Measurements from ENCODE around the gene DOCK8.
A peak's percentile ranks its signal among the peaks of the same experiment; 100 is the strongest.
"Not testable (repeated sequence)": the region's sequence is repeated elsewhere in the genome, so short reads cannot be mapped to it uniquely, and the experiment has no call there.

DOCK8 gene

DNA sequence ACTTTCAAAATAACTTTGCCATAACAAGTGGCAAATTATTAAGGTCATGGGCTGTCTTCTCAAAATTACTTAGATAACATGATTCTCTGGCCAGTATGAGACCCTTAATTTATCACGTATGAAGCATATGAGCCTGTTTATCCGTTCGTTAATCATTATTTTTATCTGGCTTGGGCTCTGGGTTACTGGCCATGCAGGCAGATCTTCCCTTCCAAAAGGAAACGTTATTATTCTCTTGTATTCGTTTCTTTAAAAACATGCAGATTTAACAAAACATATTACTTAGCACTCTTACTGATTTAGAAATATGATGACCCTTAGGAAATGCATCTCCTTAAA is 148.6 kb downstream of the DOCK8 start:
- DNase-seq (ENCODE audit: low read depth), result no peak

DNA sequence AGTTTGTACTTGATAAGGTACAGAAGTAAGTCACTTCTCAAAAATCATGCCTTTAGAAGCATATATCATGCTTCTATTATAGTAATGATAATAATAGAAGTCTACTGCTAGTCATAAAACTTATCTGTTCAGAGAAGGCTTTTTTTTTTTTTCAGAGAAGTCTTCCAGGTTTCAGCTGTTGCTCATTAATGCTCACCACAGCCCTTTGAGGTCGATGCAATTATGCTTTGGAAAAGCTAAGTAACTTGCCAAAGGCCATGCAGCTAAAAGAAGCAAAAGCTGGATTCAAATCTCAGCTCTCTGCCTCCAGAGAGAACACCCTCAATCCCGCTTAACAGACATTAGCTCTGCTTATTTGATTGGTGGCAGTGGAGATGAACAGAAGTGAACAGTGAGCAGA is 150.8 kb downstream of the DOCK8 start:
- no peak for DNase-seq (ENCODE audit: low read depth)

DNA sequence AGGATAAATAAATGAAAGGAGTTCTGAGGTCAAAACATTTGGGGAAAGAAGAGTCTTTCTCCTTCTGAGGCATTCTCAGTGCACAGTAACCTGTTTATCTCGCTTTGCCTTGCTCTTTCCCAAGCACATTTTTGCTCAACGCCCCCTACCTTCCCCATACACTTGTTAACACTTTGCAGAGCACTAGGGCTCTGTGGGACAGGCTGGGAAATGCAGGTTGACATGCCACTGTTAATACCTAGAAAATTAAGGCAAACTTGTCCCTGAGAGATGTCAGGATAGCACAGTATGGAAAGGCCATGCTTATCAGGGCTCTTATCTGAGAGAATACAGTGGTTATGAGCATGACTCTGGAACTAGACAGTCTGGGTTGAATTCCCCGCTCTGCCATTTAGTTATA is 152.0 kb downstream of the DOCK8 start:
- DNase-seq (ENCODE audit: low read depth), result no peak

DNA sequence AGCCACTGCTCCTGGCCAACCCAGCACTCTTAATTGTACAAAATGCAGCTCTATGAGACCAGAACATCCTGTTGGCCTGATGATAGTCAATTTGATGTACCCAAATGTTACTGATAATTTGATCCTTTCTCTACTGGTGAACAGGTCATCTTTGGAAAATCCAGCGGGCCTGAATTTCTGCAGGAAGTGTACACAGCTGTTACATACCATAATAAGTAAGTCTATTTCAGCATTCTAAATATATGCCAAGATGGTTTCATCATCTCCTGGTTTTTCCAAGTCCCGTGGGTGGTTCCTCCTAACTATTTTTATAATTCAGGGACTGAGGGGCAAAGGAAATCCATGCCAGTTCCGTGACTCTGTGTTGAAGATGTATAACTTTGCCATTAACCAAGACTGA is 155.4 kb downstream of the DOCK8 start:
- DNase-seq (ENCODE audit: low read depth), result no peak

DNA sequence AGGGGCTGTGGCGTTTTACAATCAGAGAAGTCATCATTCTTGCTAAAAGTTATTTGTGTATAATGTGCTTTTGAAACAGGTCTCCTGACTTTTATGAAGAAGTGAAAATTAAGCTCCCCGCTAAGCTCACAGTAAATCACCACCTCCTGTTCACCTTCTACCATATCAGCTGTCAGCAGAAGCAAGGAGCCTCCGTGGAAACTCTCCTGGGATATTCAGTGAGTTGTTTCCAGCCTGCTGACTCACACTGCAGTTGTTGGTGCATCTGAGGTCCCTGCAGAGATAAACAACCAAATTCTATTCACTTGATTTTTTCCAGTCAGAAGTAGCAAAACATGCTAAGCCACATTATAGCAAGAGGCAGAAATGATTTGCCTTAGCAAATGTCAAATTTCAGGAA is 156.7 kb downstream of the DOCK8 start:
- DNase-seq (ENCODE audit: low read depth), result no peak

DNA sequence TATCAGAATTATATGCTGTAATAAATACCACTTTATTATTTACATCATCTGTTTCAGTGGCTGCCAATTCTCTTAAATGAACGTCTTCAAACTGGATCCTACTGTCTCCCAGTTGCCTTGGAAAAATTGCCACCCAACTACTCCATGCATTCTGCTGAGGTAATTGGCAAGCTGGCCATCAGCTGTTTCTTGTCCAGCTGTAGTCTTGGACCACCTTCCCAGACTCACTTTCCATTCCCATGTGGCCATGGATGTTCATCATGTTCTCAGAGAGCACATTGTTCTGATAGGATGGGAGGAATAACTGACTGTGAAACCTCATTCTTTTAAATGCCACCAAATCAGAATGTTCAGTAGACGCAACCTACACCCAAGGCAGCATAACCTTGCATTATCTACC is 157.5 kb downstream of the DOCK8 start:
- DNase-seq (ENCODE audit: low read depth), result no peak

DNA sequence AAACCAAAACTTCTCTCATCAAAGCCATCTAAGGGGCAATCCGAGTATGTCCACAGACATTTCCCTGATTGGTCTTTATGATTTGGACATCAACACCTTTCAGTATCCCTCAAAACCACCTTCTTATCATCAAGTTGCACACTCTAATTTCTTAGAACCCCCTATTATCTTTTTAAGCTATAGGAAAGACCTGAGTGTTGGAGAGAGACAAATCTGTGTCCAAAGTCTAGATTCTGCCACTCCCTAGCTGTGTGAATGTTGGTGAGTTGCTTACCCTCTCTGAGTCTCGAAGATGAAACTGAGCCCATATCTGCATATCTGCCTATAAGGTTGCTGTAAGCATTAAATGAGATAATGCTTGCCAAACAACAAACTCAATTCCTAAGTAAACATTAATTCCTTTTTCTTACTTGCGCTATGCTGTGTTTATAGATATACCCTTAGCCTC is 159.1 kb downstream of the DOCK8 start:
- DNase-seq (ENCODE audit: low read depth), result no peak

DNA sequence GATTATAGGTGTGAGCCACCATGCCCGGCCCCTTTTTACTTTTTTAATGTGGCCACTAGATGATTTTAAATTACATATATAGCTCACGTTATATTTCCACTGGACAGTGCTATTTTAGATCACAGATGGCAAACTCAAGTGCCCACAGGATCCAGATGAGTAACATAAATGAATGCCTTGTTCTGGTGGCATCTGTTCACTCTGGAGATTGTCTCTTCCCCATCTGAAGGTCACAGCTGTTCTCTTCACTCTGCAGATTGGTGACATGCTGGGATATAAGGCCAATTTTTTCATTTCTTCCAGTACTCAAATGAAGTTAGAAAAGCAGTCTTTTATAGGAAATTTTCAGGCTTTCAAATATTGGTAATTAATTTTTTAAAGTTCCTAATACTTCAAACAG is 160.1 kb downstream of the DOCK8 start:
- no peak for DNase-seq (ENCODE audit: low read depth)

DNA sequence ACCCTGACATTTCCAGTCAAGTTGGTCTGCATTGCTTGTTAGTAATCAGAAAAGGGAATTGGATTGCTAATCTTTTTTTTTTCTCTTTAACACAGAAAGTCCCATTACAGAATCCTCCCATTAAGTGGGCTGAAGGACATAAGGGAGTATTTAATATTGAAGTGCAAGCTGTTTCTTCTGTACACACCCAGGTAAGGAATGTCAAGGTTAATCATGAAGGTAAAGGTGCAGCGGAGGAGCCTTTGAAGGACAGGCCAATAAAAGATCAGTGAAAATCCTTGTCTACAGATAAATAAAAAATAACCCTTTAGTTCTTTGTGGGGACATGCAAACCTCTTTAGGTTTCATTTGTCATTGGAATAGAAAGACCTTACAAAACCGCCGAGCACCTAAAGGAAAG is 161.4 kb downstream of the DOCK8 start:
- DNase-seq (ENCODE audit: low read depth), result no peak

DNA sequence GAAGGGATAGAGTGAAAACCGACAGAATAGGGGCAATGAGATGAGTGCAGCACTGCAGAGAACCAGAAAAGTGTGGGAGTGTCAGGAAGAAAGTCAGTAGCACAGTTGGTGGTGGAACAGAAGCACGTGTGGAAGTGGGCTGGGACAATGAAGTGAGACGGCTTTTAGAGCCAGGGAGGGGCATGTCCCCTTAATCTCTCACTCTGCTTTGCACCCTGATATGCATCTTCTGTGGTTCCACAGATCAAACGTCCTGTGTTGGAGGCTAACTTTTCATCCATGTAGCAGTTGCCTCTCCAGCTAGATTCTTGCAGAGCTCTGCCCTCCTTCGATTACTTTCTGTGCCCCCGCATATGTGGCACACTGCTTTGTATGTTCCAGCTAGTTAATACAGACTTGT is 163.6 kb downstream of the DOCK8 start:
- DNase-seq (ENCODE audit: low read depth), result no peak

DNA sequence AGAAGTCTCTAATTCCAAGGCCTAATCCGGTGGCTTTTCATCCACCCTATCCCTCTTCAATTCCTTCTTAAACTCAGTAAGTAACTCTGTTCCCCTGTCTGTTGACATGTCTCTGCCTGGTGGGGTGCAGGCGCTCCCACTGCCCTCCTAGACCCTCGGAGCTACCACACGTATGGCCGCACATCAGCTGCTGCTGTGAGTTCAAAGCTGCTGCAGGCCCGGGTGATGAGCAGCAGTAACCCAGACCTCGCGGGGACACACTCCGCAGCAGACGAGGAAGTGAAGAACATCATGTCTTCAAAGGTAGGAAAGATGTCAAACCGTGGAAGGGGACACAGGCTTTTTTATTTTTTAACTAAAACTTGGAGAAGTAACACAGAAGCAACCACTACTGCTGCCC is 167.7 kb downstream of the DOCK8 start:
- DNase-seq (ENCODE audit: low read depth), result no peak

DNA sequence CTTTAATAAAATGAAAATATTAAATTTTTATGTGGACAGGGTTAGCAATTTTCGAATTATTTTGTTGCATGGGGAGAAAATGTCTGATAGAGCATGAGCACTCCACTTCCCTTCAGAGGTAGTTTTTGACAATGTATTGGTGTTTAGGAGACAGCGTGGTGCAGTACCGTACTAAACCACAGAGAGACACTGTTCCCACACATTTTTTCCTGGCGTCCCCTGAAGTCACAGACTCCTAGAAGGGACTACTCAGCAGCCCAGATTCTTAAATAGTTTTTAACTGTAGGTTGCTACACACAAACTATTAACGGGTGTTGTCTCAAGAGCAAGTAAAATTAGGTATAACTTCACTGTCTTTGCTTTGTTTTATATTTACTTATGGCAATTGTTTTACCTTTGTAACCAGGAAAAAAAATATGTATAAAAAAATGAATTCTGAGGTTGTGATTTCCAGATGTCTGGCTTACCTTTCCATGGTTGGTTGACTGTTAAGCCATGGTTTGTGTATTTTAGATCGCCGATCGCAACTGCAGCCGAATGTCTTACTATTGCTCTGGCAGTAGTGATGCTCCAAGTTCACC is 171.2 kb downstream of the DOCK8 start:
- peak; percentile 5 for DNase-seq (ENCODE audit: low read depth)

DNA sequence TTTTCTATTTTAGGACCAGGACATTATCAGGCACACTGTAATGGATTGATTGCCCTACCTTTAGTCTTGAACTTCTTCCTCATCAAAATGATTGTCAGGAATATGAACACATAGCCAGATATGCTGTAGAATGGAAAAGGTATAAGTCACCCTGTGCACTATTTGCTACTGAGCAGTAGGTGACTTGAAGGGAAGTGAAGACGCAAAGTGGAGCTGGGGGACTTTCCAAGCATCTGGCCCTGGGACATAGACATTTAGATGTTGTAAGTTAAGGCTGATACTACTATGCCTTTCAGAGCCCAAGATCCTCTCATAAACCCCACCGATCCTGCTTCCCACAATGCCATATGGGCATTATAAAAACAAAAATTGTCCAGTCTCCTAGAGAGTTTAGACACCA is 174.5 kb downstream of the DOCK8 start:
- DNase-seq (ENCODE audit: low read depth), result no peak

DNA sequence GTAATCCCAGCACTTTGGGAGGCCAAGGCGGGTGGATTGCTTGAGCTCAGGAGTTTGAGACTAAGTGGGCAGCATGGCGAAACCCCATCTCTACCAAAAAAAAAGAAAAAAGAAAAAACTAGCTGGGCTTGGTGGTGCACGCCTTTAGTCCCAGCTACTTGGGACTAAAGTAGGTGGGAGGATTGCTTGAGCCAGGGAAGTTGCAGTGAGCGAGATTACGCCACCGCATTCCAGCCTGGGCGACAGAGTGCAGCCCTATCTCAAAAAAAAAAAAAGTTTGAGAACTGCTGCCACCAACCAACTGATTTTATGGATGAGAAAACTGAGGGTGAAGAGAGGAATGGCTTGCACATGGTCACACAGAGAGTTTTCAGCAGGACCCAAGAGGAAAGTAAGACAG is 175.1 kb downstream of the DOCK8 start:
- no peak for DNase-seq (ENCODE audit: low read depth)

DNA sequence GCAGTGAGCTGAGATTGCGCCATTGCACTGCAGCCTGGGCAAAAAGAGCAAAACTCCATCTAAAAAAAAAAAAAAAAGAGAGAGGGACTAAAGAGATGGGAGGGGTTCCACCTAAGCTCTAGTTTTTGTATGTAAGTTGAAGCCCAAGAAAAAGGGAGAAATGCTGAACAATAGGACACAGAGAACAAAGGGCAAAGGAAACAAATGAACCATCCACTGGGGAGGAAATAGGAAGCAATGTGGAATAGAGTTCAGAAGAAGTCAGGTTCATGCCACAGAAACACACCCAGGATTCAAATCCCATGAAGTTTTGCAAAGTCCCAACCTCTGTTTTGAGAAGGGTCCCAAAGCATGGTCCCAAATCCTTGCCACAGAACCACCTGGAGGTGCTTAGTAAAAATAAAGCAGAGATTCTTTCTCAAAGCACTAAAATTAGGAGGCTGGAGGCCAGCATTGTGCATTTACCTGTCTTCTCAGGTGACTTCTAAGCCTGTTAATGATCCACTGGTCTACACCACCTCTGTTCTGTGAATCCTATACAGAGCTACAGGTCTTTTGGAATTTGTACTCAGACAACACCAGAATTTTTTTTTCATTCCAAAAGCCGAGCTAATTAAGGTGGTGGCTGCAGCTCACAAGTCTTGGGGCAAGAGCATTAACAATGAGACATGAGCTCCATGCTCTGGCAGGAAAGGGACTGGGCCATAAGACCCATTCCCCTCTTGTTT is 177.6 kb downstream of the DOCK8 start:
- no peak for DNase-seq (ENCODE audit: low read depth)

DNA sequence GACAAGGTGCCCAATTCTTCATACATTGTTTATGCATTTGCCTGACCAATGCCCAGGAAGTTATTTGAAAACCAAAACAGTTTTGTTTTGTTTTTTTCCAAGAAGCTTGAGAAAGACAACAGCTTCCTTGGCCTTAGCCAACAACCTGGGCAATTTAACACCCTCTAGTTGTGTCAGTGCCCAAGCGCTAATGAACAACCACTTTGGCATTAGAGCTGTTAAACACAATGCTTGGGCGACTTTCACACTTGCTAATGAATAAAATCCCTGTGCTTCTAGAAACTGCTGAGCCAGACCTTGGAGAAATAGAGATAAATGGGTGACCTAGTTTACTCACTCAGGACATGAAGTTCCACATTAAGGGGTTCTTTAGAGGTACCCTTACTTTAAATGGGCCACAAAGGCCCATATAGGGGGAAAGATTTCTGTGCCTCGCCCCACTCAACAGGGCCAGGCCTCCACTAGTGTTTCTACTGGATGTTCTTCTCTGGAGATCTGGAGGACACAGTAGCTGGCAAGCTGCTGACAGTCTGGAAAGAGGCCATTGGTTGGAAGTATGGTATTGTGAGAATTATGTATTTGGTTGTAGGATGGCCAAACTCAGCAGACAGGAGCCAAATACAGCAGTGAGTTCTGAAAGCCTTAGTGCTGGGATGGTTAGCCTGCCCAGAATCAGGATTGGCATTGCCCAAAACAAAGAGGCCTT is 179.8 kb downstream of the DOCK8 start:
- DNase-seq (ENCODE audit: low read depth), result no peak

DNA sequence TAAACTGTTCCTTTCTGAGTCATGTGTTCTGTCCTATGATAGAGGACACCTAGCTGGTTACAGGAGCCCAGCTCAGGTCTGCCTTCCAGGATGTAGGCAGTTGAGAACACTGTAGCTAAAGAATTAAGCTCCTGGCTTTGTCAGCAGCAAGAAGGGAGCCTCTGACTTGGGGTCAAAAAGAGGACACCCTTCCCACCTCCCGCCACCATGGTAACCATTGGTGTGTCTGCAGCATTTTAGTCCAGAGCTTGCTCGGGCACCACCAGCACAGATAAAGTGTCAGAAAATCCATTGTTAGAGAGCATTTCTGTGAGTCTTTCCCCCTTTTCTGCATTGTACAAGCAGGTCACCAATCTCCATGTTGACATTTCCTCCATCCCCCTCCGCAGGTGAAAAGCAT is 181.7 kb downstream of the DOCK8 start:
- DNase-seq (ENCODE audit: low read depth), result no peak

DNA sequence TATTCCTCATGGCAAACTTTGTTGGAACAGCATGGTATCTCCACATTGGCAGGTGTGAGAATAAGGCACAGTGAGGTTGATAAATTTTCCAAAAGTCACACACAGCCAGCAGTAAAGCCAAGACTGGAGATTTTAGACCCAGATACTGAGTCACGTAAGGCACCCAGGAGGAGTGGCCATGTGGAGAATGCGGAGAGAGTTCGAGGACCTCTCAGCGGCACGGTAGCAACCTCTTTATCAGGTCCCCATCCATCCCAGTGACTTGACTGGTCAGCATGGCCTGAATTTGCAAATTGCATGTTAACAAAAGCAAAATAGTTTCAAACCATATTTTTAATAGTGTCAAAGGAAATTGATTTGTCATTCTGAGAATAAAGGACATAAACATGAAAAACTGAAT is 183.4 kb downstream of the DOCK8 start:
- no peak for DNase-seq (ENCODE audit: low read depth)

DNA sequence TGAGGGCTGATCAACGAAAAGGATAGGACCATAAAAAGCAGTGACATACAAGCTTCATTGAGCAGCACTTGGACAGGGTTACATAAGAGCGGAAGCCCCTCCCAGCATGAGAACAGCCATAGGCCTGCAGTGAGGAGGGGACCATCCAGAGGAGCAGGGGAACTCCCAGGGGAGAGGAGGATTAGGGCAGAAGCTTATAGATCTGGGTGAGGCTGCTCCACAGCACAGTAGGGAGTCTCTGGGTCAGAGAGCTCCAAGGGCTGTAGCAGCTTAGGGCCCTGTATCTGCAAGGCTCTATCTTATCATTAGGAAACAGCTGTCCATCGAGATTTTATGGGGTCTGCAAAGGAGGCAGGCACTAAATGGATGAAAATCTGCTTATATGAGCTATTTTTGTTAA is 186.6 kb downstream of the DOCK8 start:
- DNase-seq (ENCODE audit: low read depth), result no peak

DNA sequence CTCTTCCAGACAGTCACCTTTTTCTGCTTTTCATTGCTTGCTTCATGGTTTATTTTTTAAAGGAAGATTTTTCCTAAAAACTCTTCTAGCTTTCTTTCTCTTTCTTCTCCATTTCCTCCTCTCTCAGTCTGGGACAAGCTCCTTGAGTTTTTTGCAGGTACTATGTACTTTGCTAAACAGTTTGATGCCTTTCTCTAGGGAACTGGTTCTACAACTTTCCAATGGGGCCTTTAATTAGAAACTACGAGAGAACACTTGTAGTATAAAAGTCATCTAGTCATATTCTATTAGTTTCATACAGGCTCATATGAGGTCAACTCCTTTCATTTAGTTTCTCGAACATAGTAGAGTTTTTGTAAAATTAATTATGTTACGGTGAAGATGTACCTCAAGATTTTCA is 189.6 kb downstream of the DOCK8 start:
- DNase-seq (ENCODE audit: low read depth), result no peak

DNA sequence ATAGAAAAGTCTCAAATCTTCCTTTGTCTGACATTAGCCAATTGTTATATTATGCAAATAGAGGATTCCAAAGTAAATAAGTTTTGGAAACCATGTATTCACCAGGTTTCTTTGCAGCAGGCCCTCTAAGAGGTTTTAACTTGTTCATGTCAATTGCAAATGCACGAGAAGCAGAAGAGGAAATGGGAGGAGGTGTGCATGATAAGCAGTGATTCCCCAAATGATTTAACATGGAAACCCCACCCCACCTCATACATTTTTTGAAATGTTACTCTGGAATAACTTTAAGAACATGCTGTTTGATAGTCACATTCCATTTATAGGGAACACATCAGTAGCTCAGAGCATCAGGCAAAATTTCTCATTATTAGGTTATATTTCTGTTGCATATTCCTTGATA is 190.7 kb downstream of the DOCK8 start:
- no peak for DNase-seq (ENCODE audit: low read depth)

DNA sequence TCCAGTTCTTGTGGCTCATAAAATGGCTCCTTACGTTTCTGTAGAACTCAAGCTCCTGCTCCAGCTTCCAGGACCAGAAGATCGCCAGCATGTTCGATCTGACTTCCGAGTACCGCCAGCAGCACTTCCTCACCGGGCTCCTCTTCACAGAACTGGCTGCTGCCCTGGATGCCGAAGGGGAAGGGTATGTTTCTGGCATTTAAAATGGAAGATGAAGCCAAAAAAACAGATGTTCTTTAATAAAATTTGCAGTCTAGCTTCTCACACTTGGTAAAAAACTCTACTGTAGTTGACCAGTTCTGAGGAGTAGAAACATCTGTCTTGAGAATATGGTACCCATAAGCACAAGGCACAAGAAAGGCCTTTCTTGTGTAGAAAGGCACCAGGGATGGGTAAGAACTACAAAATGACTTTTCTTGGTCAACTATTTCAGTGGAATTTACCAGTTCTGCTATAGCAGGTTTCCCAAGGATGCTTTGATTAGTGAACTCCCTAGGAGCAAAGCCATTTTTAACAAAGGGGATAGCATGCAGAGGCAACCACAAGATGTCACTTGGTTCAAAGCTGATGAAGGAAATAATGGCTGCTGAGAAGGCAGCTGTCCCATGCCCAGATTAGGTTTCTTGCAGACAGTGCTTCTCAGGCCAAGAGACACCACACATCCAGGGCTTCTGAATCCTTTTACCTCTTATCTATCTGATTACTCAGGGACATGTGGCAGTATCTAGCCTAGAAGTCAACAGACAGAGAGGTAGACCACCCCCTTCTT is 192.4 kb downstream of the DOCK8 start:
- DNase-seq (ENCODE audit: low read depth), result no peak

DNA sequence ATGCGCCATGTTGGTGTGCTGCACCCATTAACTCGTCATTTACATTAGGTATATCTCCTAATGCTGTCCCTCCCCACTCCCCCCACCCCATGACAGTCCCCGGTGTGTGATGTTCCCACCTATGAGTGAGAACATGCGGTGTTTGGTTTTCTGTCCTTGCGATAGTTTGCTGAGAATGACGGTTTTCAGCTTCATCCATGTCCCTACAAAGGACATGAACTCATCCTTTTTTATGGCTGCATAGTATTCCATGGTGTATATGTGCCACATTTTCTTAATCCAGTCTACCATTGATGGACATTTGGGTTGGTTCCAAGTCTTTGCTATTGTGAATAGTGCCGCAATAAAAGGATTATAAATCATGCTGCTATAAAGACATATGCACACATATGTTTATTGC is 195.0 kb downstream of the DOCK8 start:
- DNase-seq (ENCODE audit: low read depth), result not testable (repeated sequence)

All from non-pigmented ciliary epithelial cell (primary cell).